Lung (tissue), 12 donors: ENCODE results near the gene CWC27. TPM values are rescaled to one million over a fixed set of nuclear protein-coding genes. Genes with fewer than 3 reads are reported as not detected.

Experiments
- ATAC-seq: fragments of 200-7000 bp; cut with Tn5 transposase; one replicate; pipeline ENCODE4 v1.9.1; 2020; ENCODE audit warnings: moderate number of reproducible peaks; ENCODE audit not compliant: insufficient read depth, low FRiP score
- DNase-seq, 3 donors: peaks; one replicate each; pipeline ENCODE4 v3.0.0-alpha.2; 2013 to 2017
- H3K27ac ChIP-seq, 2 donors: one replicate each; pipeline ENCODE4 v1.5.1; 2013; ENCODE audit warnings: mild to moderate bottlenecking in 2 of 2, moderate library complexity in 2 of 2, control low read depth in 1 of 2, inconsistent platforms in 1 of 2, low read depth in 1 of 2, low read length in 1 of 2
- H3K27me3 ChIP-seq, 3 donors: one replicate each; pipeline ENCODE4 v1.5.1; 2013; ENCODE audit warnings: low read length in 2 of 3; ENCODE audit not compliant: control insufficient read depth in 3 of 3, insufficient read depth in 3 of 3
- H3K36me3 ChIP-seq, 4 donors: one replicate each; pipeline ENCODE4 v1.5.1; 2013; ENCODE audit warnings: low read length in 4 of 4, mild to moderate bottlenecking in 1 of 4, moderate library complexity in 1 of 4; ENCODE audit not compliant: control insufficient read depth in 4 of 4, insufficient read depth in 4 of 4
- H3K4me1 ChIP-seq, 5 donors: one replicate each; pipeline ENCODE4 v1.5.1; 2013; ENCODE audit warnings: low read length in 5 of 5, mild to moderate bottlenecking in 2 of 5, moderate library complexity in 1 of 5; ENCODE audit not compliant: control insufficient read depth in 5 of 5, insufficient read depth in 5 of 5
- H3K4me3 ChIP-seq: one replicate; pipeline ENCODE4 v1.5.1; 2013; ENCODE audit warnings: mild to moderate bottlenecking, control low read depth, moderate library complexity
- H3K9ac ChIP-seq, 2 donors: one replicate each; pipeline ENCODE4 v1.5.1; 2013; ENCODE audit warnings: low read length in 2 of 2, control low read depth in 1 of 2; ENCODE audit not compliant: insufficient read depth in 1 of 2
- H3K9me3 ChIP-seq, 4 donors: one replicate each; pipeline ENCODE4 v1.5.1; 2013; ENCODE audit warnings: low read length in 3 of 4, mild to moderate bottlenecking in 1 of 4, moderate library complexity in 1 of 4; ENCODE audit not compliant: control insufficient read depth in 4 of 4, insufficient read depth in 3 of 4
- WGBS, 2 donors: extraction: QIAGEN DNeasy Blood & Tissue Kit; methylation state at CpG; one replicate each; pipeline ENCODE4 v1.1.7; 2013; 5-methylcytosine and 5-hydroxymethylcytosine counted together
- polyA plus RNA-seq, 2 donors: library from polyadenylated mRNA; stranded (reverse); fragments of 200-250 nt; gene quantifications; one replicate each; pipeline ENCODE4 v1.2.1, GENCODE V29; 2013
- total RNA-seq, 2 donors: library from RNA; depleted of rRNA in 1 of 2; stranded (reverse); fragments of >200 nt in 1 of 2; gene quantifications; one replicate each; pipeline ENCODE4 v1.2.1, GENCODE V29; 2014 to 2021
- TF ChIP-seq, protein P1 (sequence below): IDR thresholded peaks from 2 replicates; pipeline ENCODE4 v1.5.1; 2012; ENCODE audit warnings: mild to moderate bottlenecking; ENCODE audit errors: control extremely low read depth, extremely low read depth
- donor health status: control.
- donor health status: control.
- donor health status: Bipolar disorder and iron deficiency.
- donor health status: healthy.
- donor health status: DM: yes; HTN: yes; CAD: no.

The CWC27 gene
- total and polyA plus RNA-seq, 4 donors, result 12.0 to 21.2 (median 16.7) TPM

- H3K9me3 ChIP-seq, result no peaks in the 10 kb centered on the region
- no peak overlapping the region for H3K4me3 ChIP-seq
- no peaks in the 10 kb centered on the region for H3K36me3 ChIP-seq
- H3K27ac ChIP-seq, result no peak overlapping the region
- no peak for DNase-seq
- peaks cover 0 to 2% (median 0%) of the 10 kb centered on the region in 5 donors for H3K4me1 ChIP-seq
- TF ChIP-seq, protein P1, sequence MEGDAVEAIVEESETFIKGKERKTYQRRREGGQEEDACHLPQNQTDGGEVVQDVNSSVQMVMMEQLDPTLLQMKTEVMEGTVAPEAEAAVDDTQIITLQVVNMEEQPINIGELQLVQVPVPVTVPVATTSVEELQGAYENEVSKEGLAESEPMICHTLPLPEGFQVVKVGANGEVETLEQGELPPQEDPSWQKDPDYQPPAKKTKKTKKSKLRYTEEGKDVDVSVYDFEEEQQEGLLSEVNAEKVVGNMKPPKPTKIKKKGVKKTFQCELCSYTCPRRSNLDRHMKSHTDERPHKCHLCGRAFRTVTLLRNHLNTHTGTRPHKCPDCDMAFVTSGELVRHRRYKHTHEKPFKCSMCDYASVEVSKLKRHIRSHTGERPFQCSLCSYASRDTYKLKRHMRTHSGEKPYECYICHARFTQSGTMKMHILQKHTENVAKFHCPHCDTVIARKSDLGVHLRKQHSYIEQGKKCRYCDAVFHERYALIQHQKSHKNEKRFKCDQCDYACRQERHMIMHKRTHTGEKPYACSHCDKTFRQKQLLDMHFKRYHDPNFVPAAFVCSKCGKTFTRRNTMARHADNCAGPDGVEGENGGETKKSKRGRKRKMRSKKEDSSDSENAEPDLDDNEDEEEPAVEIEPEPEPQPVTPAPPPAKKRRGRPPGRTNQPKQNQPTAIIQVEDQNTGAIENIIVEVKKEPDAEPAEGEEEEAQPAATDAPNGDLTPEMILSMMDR, result no peak
- no peaks in the 10 kb centered on the region for H3K27me3 ChIP-seq
- no peak overlapping the region for H3K9ac ChIP-seq
- no peak for ATAC-seq
- WGBS, 2 donors, result 58 to 75% methylated on average over 2 of the region's 2 CpGs
These were observed 279.4 kb downstream of the CWC27 start for GRCh38 chr5:65047948-65048690.

GRCh38 chr5:65050140-65050539 lies 281.4 kb downstream of the CWC27 start:
- Histone ChIP-seq H3K9ac (no peak overlapping the region), H3K27me3 (no peaks in the 10 kb centered on the region), H3K27ac (no peak overlapping the region), H3K4me3 (no peak overlapping the region), H3K9me3 (no peaks in the 10 kb centered on the region), H3K36me3 (no peaks in the 10 kb centered on the region), H3K4me1 (peaks cover 0 to 2% (median 0%) of the 10 kb centered on the region in 5 donors)
- TF ChIP-seq, protein P1, result no peak
- ATAC-seq (no peak), DNase-seq (no peak)

- TF ChIP-seq, protein P1, result no peak
- Histone ChIP-seq H3K4me3 (no peak overlapping the region), H3K9me3 (no peaks in the 10 kb centered on the region), H3K36me3 (no peaks in the 10 kb centered on the region), H3K27ac (no peak overlapping the region), H3K9ac (no peak overlapping the region), H3K27me3 (no peaks in the 10 kb centered on the region), H3K4me1 (peaks cover 0 to 2% (median 0%) of the 10 kb centered on the region in 5 donors)
- ATAC-seq (no peak), DNase-seq (no peak)
- WGBS, 2 donors, result 70 to 75% methylated on average over 5 of the region's 5 CpGs
These were observed 282.2 kb downstream of the CWC27 start for GRCh38 chr5:65050826-65051498.
